B cell (primary cell): Measurements from ENCODE around the gene RBM17.

Source experiments
- CTCF ChIP-seq: fragments of 200-600 bp; IDR thresholded peaks from one replicate; pipeline ENCODE4 v1.8.0; 2022; ENCODE audit warnings: antibody characterized with exemption, mild to moderate bottlenecking
- EZH2 ChIP-seq: IDR thresholded peaks from 2 replicates; pipeline ENCODE4 v1.6.1; 2012; ENCODE audit warnings: borderline replicate concordance, low read depth, mild to moderate bottlenecking, moderate library complexity, low read length; ENCODE audit not compliant: insufficient read depth, poor library complexity, severe bottlenecking

DNA sequence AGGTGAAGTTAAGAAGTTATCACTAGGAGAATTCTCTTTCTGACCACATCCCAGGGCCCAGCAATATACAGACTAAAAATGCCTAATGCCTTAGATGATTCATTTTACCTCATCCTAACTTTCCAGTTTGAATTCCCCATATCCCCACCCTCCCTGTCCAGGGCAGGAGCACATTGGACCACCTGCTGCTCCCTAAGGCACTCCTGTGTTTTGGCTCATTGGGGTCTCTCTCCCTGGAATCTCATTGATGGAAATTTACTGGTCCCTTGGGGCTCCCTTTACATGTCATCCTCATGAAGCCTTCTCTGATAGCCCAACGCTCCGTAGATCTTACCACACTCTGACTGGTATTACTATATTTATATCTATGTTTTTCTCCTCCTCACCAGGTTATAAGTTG, 29.3 kb upstream of the RBM17 start:
- no peak for TF ChIP-seq CTCF
- no peak for TF ChIP-seq EZH2
